Measurements from ENCODE around the gene TELO2.
"Not testable (repeated sequence)": the region's sequence is repeated elsewhere in the genome, so short reads cannot be mapped to it uniquely, and the experiment has no call there.

Gene TELO2

DNA sequence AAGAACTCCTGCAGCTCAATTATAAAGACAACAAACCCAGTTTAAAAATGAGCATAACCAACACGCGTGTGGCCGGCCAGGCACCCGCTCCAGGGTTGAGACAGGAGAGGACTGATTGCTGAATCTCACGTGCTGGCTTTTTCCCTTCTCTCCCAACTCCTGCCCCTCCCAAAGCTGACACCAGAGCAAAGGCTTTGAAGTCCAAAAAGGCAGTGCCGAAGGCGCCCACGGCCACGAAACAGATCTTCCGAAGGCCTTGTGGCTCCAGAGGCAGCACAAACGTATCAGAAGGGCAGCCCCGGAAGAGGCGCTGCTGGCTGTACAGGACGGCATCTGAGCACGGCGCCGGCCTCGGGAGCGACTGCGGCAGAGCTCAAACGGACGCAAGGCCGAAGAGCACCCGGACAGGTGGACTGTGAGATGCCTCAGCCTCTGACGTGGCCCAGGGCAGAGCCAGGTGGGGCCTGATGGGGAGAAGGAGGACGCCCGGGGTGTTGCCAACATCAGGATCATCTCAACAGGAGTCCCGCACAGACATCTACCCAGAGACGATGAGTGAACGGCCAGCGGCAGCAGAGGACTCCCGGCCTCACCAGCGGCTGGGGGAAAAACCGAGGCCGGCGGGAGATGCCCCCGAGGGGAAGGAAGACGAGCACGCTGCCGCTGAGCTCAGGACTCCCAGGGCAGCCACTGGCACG lies 28.8 kb upstream of the TELO2 start:
- DNase-seq (ENCODE audit: low read depth), result no peak
- TF ChIP-seq, protein P1, sequence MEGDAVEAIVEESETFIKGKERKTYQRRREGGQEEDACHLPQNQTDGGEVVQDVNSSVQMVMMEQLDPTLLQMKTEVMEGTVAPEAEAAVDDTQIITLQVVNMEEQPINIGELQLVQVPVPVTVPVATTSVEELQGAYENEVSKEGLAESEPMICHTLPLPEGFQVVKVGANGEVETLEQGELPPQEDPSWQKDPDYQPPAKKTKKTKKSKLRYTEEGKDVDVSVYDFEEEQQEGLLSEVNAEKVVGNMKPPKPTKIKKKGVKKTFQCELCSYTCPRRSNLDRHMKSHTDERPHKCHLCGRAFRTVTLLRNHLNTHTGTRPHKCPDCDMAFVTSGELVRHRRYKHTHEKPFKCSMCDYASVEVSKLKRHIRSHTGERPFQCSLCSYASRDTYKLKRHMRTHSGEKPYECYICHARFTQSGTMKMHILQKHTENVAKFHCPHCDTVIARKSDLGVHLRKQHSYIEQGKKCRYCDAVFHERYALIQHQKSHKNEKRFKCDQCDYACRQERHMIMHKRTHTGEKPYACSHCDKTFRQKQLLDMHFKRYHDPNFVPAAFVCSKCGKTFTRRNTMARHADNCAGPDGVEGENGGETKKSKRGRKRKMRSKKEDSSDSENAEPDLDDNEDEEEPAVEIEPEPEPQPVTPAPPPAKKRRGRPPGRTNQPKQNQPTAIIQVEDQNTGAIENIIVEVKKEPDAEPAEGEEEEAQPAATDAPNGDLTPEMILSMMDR (IDR thresholded peaks at IDR 0.05; ENCODE audit: control insufficient read depth, extremely low read depth, insufficient read depth), result no peak
- no peak overlapping the region for H3K4me3 ChIP-seq (ENCODE audit: low read depth, low read length)

DNA sequence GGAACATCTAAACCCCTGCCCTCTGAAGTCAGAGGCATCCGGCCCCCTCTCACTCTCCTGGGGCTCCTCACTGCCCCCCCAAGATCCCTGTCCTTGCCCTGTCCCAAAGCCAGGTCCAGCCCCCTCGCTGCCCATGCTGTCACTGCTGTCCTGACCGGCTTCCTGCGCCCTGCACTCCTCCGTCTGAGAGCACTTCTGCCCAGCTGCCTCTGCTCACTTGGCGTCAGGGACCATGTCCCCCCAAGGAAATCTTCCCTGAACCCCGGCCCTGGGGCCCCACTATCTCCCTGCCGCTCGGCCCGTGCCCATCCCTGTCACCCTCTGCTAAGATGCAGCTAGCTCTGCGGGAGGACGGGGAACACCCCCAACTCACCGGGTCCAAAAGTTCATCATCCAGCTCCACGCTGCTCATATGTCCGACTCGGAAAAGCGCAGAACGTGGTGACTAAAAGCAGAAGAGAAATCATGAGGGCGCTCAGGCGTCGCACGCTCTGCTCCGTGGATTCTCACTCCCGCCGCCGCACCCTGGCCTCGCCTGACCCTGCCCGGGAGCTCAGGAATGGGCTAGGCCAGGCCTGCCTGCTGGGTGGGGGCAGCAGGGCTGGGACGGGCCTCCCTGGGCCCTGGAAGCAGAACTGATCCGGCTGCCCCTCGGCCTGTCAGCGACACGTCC lies 28.1 kb upstream of the TELO2 start:
- no peak for DNase-seq (ENCODE audit: low read depth)
- TF ChIP-seq, protein P1 (IDR thresholded peaks at IDR 0.05; ENCODE audit: control insufficient read depth, extremely low read depth, insufficient read depth), result no peak
- H3K4me3 ChIP-seq (ENCODE audit: low read depth, low read length), result no peak overlapping the region

DNA sequence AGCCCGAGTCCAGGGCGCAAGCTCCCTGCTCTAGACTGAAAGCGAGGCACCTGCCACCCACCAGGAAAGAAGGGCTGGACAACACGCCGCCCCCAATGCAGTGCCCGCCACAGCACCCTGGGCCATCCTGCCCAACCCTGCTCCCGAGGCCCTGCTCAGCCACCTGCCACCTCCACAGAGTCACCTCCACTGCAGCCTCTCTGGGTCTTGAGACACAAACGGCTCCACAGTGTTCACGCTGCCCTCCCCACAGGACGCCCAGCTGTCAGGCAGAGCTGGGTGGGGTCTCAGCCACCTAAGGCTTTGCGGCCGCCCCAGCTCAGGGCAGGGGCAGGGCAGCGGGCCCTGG lies 27.6 kb upstream of the TELO2 start:
- TF ChIP-seq, protein P1 (IDR thresholded peaks at IDR 0.05; ENCODE audit: control insufficient read depth, extremely low read depth, insufficient read depth), result no peak
- DNase-seq (ENCODE audit: low read depth), result no peak
- no peak overlapping the region for H3K4me3 ChIP-seq (ENCODE audit: low read depth, low read length)

DNA sequence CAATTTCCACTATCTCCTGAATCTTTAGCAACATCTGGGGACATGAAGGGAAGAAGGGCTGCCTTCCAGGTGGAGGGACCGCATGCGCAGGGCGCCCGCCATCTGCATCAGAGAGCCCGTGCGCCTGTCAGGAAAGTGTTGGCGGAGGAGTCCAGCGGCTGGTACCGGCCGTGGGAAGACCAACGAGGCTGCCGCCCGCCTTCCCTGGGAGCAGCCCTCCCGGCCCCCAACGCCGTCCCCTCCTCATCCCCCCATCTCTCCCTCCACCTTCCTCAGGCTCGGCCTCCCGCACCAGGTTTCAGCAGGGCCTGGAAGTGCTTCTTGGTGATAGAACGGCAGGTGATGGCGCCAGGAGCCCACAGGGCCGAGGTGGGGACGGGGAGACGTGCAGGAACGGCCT lies 27.1 kb upstream of the TELO2 start:
- TF ChIP-seq, protein P1 (IDR thresholded peaks at IDR 0.05; ENCODE audit: control insufficient read depth, extremely low read depth, insufficient read depth), result no peak

DNA sequence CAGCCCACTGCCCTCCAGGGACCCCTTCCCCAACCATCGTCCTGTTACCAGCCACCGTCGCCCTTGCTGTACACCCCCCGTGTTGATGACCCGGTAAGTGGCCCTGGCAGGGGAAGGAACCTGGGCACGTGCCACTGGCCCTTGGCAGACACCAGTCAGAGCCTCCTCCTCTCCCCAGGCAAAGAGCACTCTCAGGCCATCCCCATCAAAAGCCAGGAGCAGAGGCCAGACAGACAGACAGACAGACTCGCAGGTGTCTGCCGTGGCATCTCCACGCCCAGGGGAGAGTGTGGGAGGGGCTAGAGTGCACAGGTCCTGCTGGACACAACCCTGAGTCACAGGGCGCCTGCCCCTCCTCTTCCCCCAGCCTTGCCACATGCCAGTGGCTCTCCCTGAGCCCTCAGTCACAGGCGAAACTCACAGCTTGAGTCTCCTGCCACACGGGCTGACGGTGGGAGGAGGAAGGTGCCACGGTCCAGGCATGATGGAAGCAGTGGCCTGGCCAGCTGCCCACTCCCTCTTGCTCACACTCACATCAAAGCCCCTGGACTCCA lies 26.1 kb upstream of the TELO2 start:
- no peak overlapping the region for H3K4me3 ChIP-seq (ENCODE audit: low read depth, low read length)
- TF ChIP-seq, protein P1 (IDR thresholded peaks at IDR 0.05; ENCODE audit: control insufficient read depth, extremely low read depth, insufficient read depth), result no peak
- no peak for DNase-seq (ENCODE audit: low read depth)

More for the DNA sequence above, 27.1 kb upstream of the TELO2 start:
- no peak overlapping the region for H3K4me3 ChIP-seq (ENCODE audit: low read depth, low read length)
- DNase-seq (ENCODE audit: low read depth), result no peak

DNA sequence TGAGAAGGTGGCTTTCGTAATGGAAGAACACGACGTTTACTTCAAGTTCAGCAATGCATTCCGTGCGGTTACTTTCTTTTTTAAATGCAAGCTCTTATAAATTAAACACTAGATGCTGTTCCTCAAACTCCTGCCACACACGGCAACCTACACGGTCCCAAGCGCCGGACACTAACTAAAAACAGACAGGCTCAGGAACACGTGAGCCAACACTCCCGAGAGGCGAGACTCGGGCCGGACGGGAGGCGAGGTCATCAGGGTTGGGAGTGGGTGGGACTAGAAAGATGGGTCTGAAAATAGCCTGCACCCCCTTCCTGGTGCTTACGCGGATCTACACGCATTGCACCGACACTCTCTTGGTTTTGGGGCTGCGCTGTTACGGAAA lies 24.7 kb upstream of the TELO2 start:
- no peak for DNase-seq (ENCODE audit: low read depth)
- H3K4me3 ChIP-seq (ENCODE audit: low read depth, low read length), result no peak overlapping the region
- TF ChIP-seq, protein P1 (IDR thresholded peaks at IDR 0.05; ENCODE audit: control insufficient read depth, extremely low read depth, insufficient read depth), result no peak

DNA sequence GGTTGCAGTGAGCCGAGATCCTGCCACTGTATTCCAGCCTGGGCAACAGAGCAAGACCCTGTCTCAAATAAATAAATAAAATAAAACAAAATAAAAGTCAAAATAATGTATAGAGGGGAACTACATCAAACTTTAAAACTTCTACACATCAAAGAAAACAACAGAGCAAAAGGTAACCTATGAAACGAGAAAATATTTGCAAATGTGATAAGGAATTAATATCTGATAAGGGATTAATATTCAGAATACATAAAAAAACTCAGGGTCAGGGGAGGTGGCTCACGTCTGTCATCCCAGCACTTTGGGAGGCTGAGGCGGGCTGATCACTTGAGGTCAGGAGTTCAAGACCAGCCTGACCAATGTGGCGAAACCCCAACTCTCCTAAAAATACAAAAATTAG lies 24.0 kb upstream of the TELO2 start:
- not testable (repeated sequence) for DNase-seq (ENCODE audit: low read depth); H3K4me3 ChIP-seq (ENCODE audit: low read depth, low read length)

Data from LNCaP clone FGC (cell line).